PC-9 (cell line): ENCODE measurements around the gene GABRR1.

ENCODE experiments used
- CTCF ChIP-seq: fragments of 200-600 bp; sonication (generic); conservative IDR thresholded peaks from 2 replicates; pipeline ENCODE4 v1.6.1; 2017; ENCODE audit warnings: mixed run types, antibody characterized with exemption, mild to moderate bottlenecking, moderate library complexity
- EZH2 ChIP-seq: fragments of 200-600 bp; sonication (generic); IDR thresholded peaks from 2 replicates; pipeline ENCODE4 v1.8.0; 2017; ENCODE audit warnings: antibody characterized with exemption, low read depth

DNA sequence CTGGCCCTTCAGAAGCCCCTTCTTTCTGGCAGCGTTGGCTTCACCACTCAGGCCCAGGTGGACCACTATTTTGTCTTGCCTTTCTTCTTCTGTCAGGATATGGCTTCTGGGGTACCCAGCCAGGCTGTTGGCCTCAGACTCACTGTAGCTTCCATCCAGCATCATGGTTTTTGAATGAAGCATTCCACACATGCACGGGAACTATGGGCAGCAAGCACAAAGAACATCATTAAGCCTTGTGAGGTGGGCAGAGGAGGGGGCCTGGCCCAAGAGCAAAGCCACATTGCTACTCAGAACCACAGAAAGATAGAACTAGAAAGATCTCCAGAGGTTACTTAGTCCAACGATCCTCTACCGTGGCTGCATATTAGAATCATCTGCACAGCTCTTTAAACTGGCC, 40.6 kb upstream of the GABRR1 start:
- TF ChIP-seq CTCF = no peak
- TF ChIP-seq EZH2 = no peak
